Central memory CD4-positive, alpha-beta T cell (primary cell): ENCODE results near the gene PALB2.

Experiments
- DNase-seq: peaks from one replicate; pipeline ENCODE4 v3.0.0; 2022

PALB2 gene

DNA sequence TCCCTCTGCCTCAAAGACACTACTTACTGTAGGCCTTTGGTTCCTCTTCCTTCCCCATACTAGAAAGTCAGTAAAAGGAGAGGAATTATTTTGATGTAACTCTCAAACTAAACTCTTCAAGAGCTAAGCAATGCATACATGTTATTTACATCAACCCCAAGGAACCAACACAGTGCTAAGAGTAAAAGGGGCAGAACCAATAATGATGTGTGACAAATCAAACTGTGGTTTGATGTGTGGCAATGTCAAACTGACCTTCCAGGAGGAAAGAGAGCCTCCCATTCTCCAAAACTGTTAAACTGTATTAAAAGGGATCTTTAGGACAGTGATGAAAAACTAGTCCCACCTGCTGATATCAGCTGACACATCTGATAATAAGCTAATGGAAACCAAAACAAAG is 60.7 kb downstream of the PALB2 start:
- no peak for DNase-seq

DNA sequence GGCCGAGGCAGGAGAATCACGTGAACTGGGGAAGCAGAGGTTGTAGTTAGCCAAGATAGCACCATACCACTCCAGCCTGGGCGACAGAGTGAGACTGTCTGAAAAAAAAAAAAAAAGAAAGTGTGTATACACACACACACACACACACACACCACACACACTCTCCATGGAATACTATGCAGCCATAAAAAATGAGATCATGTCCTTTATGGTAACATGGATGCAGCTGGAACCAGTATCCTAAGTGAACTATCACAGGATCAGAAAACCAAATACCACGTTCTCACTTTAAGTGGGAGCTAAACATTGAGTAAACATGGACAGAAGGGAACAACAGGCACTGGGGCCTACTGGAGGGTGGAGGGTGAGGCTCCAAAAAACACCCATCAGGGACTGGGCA is 61.7 kb downstream of the PALB2 start:
- no peak for DNase-seq

DNA sequence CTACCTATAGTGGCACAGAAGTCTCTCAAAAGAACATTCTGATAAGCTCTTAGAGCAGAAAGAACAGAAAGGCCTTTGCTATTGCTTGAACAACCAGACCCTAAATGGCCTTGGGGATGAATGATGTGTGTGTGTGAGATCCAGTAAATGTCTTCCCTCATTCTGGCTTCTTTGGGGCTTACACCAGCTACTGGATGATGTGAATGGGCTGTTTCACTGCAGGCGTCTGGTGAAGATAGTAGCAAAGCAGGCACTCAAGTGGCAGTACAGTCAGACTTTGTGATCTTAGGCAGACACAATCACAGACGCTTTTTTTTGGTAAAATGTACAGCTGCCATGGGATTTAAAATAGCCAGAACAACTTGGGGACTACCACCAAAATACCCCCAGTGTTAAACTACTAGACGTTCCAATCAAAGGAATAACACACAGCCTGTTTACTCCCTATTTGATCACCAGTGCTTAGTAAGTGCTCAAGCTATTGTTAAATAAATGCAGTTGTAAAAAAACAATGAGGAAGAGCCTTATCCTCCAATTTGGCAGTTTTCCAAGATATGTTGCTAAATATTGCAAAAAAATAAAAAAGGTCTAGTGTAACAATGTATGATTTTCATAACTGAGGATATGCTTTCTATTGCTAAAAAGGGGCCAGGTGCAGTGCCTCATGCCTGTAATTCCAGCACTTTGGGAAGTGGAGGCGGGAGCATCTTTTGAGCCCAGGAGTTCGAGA is 62.8 kb downstream of the PALB2 start:
- DNase-seq: no peak

DNA sequence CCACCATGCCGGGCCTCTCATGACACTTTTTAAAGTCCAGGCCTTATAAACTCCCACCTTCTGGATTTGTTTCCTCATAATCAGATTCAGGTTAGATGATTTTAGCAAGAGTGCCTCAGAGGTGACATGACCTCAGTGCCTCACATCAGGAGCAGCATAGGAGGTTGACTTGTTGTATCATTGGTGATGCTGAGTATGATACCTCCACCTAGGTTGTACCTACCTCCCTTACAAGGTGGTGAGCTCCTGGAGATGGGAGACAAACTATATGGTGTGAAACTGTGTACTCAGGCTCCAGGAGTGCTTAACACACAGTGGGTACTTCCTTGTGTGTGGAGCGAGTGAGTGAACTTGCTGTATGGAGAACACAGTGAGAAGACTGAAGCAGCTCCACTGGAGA is 63.6 kb downstream of the PALB2 start:
- no peak for DNase-seq

DNA sequence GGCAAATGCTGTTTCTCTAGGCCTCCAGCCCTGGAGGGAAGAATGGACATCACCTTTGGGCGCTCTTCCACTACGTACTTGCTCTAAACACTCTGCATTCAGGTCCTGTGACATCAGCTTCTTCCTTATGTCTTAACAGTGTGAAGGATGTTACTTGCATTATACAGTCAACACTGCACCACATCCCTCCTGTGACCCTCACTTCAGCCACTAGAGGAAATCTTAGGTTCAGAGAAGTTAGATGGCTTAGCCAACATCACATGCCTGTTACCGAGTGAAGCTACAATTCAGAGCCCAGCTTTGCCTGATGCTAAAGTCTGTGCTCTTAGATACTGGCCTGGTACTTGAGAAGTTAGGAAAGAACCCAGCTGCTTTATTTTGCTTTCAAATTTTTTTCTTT is 65.3 kb downstream of the PALB2 start:
- no peak for DNase-seq

DNA sequence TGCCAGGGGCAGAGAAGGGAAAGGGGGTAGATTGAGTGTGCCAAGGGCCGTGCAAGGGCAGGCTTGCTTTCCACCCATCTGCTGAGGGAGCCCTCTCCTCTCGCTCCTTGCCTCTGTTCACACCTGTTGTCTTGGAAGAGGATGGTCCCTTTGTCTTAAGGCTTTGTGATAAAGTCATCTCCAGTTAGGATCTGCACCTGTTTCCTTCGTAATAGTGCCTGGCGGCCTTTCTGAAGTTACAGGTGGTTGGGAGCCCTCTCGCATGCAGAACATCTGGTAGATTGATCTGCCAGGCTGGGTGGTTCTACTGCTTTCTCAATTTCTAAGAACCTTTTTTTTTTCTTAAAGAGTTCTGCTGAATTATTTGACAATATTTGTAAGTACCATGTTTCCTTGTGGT is 67.3 kb downstream of the PALB2 start:
- DNase-seq: no peak

DNA sequence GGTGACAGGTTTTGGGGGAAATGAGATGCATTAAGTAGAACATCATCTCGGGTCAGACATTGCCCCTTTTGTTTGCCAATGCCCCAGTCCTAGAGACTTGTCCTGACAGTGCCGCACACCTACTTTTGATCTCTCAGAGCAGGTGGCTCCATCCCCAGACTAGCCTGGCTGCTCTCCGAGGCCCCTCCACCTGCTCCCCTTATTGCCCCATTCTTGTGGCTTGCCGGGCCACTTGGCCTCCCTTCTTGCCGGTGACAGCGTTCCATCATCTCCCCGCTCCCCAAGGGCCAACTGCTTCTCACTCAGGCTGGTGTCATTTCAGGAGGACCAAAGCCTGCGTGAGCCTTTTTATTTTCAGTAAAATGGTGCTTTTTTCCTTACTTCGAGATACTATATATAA is 68.7 kb downstream of the PALB2 start:
- no peak for DNase-seq

DNA sequence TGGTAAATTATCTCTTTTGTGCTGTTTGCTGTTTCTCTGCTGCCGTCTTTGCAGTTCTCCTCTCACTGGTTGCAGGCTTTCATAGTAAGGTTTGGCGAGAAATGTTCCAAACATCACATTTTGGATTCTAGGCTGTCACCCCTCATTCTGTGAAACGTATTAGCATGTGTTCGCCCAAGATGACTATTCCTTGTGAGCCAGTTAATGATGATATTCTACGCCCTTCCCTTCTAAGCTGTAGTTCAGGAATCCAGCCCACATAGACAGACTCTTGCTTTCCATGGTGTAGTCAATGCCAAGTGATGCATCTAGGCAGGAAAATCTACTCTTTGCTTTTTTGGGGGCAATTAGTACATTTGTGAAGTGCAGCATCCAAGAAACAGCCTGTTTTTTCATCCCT is 69.2 kb downstream of the PALB2 start:
- no peak for DNase-seq

DNA sequence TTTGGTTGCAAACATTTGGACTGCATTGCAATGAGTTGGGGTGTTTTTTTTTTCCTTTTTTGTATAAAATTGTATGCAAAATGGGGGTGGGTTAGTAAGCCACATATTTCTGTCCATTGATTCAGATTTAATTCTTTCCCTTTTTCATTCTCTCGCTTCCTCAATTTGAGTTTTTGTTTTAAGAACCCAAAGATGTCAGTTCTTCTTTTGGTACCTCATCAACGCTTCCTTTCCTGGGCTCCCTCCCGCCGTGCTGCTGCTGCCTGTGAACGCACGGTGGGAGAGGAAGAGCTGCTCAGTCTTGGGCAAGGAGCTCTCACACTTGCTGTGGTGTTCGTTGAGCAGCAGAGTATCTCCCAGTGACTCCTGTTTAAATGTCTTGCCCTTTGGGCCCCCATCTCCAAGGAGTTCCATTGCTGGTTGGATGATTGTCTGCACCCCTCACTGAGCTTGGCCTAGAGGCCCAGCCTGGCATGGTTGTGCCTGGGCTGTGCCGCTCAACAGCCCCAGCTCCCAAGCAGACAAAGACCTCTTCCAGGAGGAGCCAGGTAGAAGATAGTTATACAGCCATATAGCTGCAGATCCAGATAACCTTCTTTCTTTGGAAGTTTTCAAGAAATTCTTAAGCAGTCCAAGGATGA is 70.0 kb downstream of the PALB2 start:
- DNase-seq: no peak

DNA sequence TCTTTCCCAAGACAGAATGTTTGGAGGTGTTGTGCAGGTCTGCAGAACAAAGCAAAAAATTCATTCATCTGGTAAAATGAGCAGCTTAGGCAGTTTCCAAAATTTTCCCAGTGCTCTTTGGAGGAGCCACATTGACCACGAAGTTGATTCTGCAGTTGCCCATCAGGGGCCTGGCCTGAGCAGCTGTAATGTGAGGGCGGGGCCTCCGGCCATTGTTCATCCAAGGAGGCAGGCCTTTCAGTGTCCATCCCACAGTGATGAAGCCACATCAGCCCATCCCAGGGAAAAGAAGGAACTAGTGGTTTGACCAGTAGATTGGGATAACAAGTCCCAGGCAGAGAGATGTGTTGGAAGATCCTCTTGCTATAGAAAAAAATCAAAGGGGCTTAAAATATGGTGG is 73.5 kb downstream of the PALB2 start:
- DNase-seq: no peak

DNA sequence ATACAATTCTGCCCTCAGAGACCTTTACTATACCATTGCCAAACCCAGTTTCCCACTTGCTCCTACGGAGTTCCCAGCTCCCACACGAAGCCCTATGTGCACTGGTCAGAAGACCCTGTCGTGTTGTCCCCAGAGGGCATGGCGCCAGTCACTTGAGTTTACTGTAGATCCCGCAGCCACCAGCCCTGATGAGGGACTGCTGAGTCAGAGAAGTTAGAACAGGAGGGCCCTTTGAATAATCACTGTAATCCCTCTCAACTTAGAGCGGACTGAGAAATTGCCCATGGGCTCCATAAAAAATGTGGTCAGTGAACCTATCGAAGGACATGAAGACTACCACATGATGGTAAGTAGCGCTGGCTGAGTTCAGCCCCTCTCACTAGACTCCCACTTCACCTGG is 74.4 kb downstream of the PALB2 start:
- no peak for DNase-seq

DNA sequence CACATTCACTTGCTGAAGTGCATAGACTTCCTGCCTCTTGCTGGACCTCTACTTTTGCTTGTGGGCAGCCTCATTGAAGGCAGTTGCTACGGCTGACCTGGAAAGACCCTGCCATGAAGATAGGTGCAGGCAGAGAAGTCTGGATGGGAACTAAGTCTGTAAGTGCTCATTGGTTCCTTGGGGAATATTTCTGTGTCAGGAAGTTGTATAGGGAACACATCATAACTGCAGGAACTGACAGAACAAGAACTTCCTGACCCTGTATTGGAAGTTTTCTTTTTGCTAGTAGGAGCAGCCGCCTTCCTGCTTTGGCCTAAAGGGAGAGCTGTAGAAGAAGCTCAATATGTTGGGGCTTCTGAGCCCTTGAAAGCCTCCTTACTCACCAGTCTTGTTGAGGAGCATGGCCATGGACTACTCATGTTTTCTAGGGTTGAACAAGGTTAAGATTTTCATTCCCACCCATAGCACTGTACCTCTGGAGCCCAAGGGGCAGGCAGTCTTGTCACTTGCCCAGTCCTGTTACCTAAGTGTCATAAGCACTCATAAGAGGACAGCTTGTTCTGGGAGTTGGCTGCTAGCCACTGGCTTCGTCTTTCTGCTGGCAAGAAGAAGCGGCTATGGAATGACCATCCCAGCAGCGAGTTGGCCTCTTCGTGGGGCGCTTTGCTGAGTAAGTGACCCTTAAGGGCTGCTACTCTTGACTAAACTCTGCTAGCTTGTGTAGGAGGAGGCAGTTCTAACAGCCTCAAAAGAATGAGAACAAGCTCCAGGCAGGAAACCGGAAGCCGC is 76.3 kb downstream of the PALB2 start:
- DNase-seq: no peak

DNA sequence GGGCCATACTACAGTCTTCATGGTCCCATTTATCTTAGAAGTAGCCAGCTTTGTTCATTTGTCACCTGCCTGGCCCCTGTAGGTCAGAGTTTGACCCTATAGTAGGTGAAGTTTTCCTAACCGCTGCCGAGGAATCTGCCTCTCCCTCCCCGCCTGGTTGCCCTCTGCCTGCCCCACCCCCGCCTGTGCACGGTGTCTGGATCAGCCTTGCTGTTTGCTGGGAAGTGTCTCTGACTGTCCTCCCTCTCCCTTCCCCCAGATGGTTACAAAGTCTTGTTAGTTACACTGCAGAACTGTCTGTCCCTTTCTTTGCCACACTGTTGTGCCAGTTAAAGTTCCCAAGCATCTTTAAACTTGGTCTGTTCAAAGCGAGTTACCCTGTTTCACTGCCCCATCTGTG is 77.9 kb downstream of the PALB2 start:
- no peak for DNase-seq

DNA sequence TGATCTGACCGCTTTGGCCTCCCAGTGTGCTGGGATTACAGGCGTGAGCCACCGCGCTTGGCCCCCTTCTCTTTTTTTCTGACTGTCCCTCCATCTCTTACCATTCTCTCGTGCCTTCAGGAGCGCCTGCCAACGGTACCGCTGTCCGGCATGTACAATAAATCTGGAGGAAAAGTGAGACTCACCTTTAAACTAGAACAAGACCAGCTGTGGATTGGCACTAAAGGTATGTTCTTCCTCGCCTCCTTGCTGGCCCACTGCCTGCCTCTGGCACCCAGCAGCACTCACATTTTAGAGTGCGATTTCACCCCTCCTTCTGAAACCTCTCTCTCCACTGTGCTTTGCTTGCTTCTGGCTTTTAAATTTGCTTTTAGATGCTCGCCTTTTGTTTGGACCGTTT is 78.6 kb downstream of the PALB2 start:
- no peak for DNase-seq

DNA sequence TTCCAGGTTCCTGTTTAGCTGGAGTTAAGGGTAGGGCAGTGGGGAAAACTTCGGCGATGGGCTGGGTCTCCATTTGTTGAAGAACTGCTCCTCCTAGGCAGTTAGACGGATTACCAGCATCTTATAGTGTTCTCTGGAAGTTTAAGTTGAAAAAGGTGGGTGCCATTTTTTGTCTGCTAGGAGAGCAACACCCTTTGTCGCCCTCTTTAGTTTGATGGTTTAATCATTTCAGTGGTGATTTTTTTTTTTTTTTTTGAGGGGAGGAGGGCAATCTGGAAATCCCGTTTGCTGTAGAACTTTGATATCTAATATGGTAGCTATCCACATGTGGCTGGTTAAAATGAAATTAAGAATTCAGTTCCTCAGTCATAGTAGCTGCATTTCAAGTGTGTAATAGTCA is 79.5 kb downstream of the PALB2 start:
- DNase-seq: no peak

DNA sequence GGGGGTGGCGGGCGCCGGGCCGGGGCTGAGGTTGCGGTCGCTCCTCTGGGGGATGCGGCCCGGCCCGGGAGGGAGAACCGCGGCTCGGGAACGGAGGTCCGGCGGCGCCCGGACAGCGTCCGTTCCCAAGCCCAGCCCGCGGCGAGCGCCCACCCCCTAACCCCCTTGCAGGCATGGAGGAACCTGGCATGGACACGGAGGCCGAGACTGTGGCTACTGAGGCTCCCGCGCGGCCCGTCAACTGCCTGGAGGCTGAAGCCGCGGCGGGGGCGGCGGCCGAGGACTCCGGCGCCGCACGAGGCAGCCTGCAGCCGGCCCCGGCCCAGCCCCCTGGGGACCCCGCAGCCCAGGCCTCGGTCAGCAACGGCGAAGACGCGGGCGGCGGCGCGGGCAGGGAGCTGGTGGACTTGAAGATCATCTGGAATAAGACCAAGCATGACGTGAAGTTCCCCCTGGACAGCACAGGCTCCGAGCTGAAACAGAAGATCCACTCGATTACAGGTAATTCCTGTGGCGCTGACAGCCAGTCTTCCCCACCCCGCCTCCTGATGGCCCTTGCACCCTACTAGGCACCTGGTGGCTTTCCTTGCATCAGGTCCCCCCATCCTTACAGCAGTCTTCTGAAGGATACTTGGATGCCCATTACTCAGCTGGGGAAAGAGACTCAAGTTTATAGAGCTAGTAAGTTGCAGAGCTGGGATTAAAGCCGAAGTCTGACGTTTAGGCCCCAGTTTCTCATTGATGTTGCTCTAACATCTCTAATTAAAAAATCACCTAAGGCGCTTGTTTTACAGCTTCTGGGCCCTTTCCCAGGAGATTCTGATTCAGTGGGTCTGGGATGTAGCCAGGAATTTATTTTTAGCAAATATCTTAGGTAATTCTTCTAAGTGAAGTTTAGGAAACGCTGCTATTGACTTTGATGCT is 83.1 kb downstream of the PALB2 start:
- DNase-seq: no peak

DNA sequence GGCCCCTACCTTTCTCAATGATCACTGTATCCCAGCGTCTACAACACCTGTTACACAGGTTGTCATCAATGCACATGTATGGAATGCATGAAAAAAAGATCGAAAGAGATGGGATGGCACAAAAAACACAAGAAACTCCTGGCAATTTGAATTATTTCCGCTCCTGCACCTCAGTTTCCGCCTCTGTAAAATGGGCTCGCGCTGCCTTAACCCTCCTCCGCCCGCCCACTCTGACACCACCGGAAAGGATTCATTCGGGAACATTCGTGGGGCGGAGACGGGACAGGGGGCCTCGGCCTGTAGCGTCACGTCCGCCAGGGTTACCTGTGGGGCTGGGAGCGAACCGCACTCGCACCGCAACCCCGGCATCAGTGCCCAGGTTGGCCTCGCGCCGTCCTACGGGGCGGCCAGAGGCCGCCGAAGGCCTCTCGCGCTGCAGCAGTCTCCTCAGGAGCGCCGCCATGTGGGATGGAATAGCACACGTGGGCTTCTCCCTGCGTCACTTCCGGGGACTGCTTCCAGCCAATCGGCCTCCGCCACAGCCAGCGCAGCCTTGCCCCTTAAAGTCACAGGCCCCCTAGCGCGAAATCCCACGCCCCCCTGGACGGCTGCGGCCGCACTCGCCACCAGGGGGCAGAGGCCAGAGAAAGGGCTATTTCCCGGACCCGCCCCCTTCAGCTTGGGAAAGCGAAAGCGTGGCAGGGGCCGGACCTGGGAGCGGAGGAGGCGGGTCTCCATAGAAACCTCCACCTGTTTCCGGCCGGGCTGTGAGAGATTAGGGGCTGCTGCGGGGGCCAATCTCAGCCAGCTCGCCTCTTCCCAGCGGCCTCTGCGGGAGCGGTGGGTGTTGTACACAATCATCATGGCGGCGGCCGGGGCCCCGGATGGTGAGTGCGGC is 84.0 kb downstream of the PALB2 start, which contains the start of the genes EARS2 and UBFD1:
TSS of gene EARS2 (minus strand) at position 470 of the 898 bp plus-strand sequence. CDS start at position 463, 7 bp downstream.
TSS of gene UBFD1 (plus strand) at position 847 of the 898 bp plus-strand sequence. CDS start at position 863, 16 bp downstream.
- peak; percentile 94 for DNase-seq

DNA sequence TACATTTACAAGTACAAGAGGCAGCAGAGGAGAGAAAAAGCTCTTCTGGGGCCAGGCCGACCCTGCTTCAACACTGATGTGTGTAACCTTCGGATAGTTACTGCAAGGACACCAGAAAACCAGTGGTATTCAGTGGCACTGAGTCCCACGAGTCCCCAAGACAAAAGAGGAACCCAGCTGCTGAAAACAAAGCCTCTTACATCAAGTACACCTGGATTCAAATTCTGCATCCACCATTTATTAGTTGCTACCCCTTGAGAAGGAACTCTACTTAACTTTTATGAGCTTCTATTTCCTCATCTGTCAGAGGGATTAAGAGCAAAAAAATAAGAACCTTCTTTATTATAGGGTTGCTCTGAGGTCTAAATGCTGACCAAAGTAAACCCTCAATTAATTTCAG is 86.6 kb downstream of the PALB2 start:
- no peak for DNase-seq
